ENCODE measurements around the gene FAAP100.

GRCh38 chr17:81547614-81547982 lies 4.6 kb downstream of the FAAP100 start:
- no peak for TF ChIP-seq CTCF (IDR thresholded peaks at IDR 0.05)
- no peak for TF ChIP-seq POLR2A (IDR thresholded peaks at IDR 0.05)
